Rectal smooth muscle tissue (tissue), 1 donor: ENCODE measurements around the gene TTC28.

Experiments used
- H3K27ac ChIP-seq: one replicate; pipeline ENCODE4 v1.7.0; 2013; ENCODE audit warnings: low read depth, low read length, inconsistent platforms
- H3K27me3 ChIP-seq: one replicate; pipeline ENCODE4 v1.7.0; 2013; ENCODE audit warnings: low read length; ENCODE audit not compliant: control insufficient read depth, insufficient read depth
- H3K36me3 ChIP-seq: one replicate; pipeline ENCODE4 v1.7.0; 2013; ENCODE audit warnings: low read length; ENCODE audit not compliant: control insufficient read depth, insufficient read depth
- H3K4me1 ChIP-seq: one replicate; pipeline ENCODE4 v1.7.0; 2013; ENCODE audit warnings: low read length; ENCODE audit not compliant: control insufficient read depth, insufficient read depth
- H3K4me3 ChIP-seq: one replicate; pipeline ENCODE4 v1.7.0; 2013; ENCODE audit warnings: low read length
- H3K9ac ChIP-seq: one replicate; pipeline ENCODE4 v1.7.0; 2013; ENCODE audit warnings: low read length

TTC28 gene

GRCh38 chr22:28034145-28034759, 645.4 kb downstream of the TTC28 start:
- H3K27ac ChIP-seq, result peak overlapping the region; percentile 56
- no peak overlapping the region for H3K4me3 ChIP-seq
- H3K27me3 ChIP-seq, result no peaks in the 10 kb centered on the region
- H3K4me1 ChIP-seq, result peaks cover 21% of the 10 kb centered on the region
- no peak overlapping the region for H3K9ac ChIP-seq
- no peaks in the 10 kb centered on the region for H3K36me3 ChIP-seq

GRCh38 chr22:28032861-28033260, 646.8 kb downstream of the TTC28 start:
- no peaks in the 10 kb centered on the region for H3K27me3 ChIP-seq
- H3K27ac ChIP-seq, result no peak overlapping the region

GRCh38 chr22:28031383-28031922, 648.2 kb downstream of the TTC28 start:
- no peaks in the 10 kb centered on the region for H3K36me3 ChIP-seq
- H3K27ac ChIP-seq, result no peak overlapping the region
- no peaks in the 10 kb centered on the region for H3K27me3 ChIP-seq
- H3K9ac ChIP-seq, result no peak overlapping the region
- peaks cover 37% of the 10 kb centered on the region for H3K4me1 ChIP-seq
- H3K4me3 ChIP-seq, result no peak overlapping the region

More at GRCh38 chr22:28032861-28033260, 646.8 kb downstream of the TTC28 start:
- Histone ChIP-seq H3K36me3 (no peaks in the 10 kb centered on the region), H3K4me3 (no peak overlapping the region), H3K4me1 (peaks cover 34% of the 10 kb centered on the region), H3K9ac (no peak overlapping the region)

GRCh38 chr22:28030473-28030872, 649.2 kb downstream of the TTC28 start:
- no peaks in the 10 kb centered on the region for H3K36me3 ChIP-seq
- no peak overlapping the region for H3K9ac ChIP-seq
- peaks cover 36% of the 10 kb centered on the region for H3K4me1 ChIP-seq
- H3K4me3 ChIP-seq, result no peak overlapping the region
- H3K27ac ChIP-seq, result no peak overlapping the region
- H3K27me3 ChIP-seq, result no peaks in the 10 kb centered on the region

- H3K4me3 ChIP-seq, result no peak overlapping the region
- no peak overlapping the region for H3K9ac ChIP-seq
- no peaks in the 10 kb centered on the region for H3K36me3 ChIP-seq
- H3K4me1 ChIP-seq, result peaks cover 31% of the 10 kb centered on the region
- no peak overlapping the region for H3K27ac ChIP-seq
- H3K27me3 ChIP-seq, result no peaks in the 10 kb centered on the region
Observed at GRCh38 chr22:28029956-28030355, 649.7 kb downstream of the TTC28 start.

GRCh38 chr22:28029201-28029948, 650.3 kb downstream of the TTC28 start:
- no peak overlapping the region for H3K9ac ChIP-seq
- H3K36me3 ChIP-seq, result no peaks in the 10 kb centered on the region
- no peak overlapping the region for H3K4me3 ChIP-seq
- H3K27ac ChIP-seq, result peak overlapping the region; percentile 26
- no peaks in the 10 kb centered on the region for H3K27me3 ChIP-seq
- H3K4me1 ChIP-seq, result peaks cover 25% of the 10 kb centered on the region

- Histone ChIP-seq H3K4me3 (no peak overlapping the region), H3K9ac (no peak overlapping the region), H3K4me1 (peaks cover 23% of the 10 kb centered on the region), H3K27me3 (no peaks in the 10 kb centered on the region), H3K36me3 (no peaks in the 10 kb centered on the region), H3K27ac (peak overlapping the region; percentile 11)
Observed at GRCh38 chr22:28027453-28028448, 651.9 kb downstream of the TTC28 start.

GRCh38 chr22:28025866-28026575, 653.6 kb downstream of the TTC28 start:
- Histone ChIP-seq H3K27ac (no peak overlapping the region), H3K9ac (no peak overlapping the region), H3K27me3 (no peaks in the 10 kb centered on the region), H3K4me3 (no peak overlapping the region), H3K4me1 (peaks cover 27% of the 10 kb centered on the region), H3K36me3 (no peaks in the 10 kb centered on the region)

- Histone ChIP-seq H3K36me3 (no peaks in the 10 kb centered on the region), H3K27me3 (no peaks in the 10 kb centered on the region), H3K4me3 (no peak overlapping the region), H3K4me1 (peaks cover 34% of the 10 kb centered on the region), H3K27ac (no peak overlapping the region), H3K9ac (no peak overlapping the region)
Observed at GRCh38 chr22:28025333-28025732, 654.3 kb downstream of the TTC28 start.

- no peaks in the 10 kb centered on the region for H3K36me3 ChIP-seq
- H3K27ac ChIP-seq, result no peak overlapping the region
- no peak overlapping the region for H3K9ac ChIP-seq
- no peak overlapping the region for H3K4me3 ChIP-seq
- H3K4me1 ChIP-seq, result peaks cover 32% of the 10 kb centered on the region
- no peaks in the 10 kb centered on the region for H3K27me3 ChIP-seq
Observed at GRCh38 chr22:28024422-28024888, 655.2 kb downstream of the TTC28 start.

- peaks cover 25% of the 10 kb centered on the region for H3K4me1 ChIP-seq
- H3K9ac ChIP-seq, result no peak overlapping the region
- H3K4me3 ChIP-seq, result no peak overlapping the region
- no peak overlapping the region for H3K27ac ChIP-seq
- H3K27me3 ChIP-seq, result no peaks in the 10 kb centered on the region
- H3K36me3 ChIP-seq, result no peaks in the 10 kb centered on the region
Observed at GRCh38 chr22:28023774-28024173, 655.9 kb downstream of the TTC28 start.
